Dedifferentiated amniotic fluid mesenchymal stem cell (primary cell): ENCODE results near the gene HAPSTR1.

Experiments
- DNase-seq: peaks from one replicate; pipeline ENCODE4 v3.0.0-alpha.2; 2016; ENCODE audit errors: extremely low spot score

Gene HAPSTR1

GRCh38 chr16:9096416-9096952 is 5.0 kb downstream of the HAPSTR1 start:
- no peak for DNase-seq

DNA sequence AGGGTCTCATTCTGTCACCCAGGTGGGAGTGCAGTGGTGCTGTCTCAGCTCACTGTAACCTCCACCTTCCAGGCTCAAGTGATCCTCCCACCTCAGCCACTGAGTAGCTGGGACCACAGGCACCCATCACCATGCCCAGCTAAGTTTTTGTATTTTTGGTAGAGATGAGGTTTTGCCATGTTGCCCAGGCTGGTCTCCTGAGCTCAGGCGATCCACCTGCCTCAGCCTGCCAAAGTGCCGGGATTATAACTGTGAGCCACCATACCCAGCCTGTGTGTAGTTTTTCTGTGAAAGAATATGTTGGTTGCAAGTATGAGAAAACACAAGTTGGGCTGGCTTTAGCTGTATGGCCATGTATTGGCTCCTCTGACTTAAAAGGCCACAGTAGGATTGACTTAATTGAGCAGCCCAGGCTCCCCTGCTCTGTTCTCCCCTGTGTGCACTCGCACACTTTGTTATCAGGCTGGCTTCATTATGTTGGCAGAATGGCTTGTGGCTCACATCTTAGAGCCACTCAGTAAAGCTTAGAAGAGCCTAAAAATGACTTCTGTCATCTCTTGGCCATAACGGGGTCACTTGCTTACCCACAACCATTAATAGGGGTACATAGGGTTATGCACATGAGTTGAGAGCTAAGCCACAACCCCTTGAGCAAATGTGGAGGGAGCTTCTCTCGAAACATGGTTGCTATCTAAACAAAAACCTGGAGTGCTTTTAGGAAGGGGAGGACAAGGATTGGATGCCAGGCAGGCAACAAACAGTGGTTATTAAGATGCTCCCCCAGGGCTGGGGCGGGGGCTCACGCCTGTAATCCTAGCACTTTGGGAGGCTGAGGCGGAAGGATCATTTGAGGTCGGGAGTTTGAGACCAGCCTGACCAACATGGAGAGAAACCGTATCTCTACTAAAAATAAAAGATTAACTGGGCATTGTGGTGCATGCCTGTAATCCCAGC is 6.1 kb downstream of the HAPSTR1 start:
- no peak for DNase-seq

DNA sequence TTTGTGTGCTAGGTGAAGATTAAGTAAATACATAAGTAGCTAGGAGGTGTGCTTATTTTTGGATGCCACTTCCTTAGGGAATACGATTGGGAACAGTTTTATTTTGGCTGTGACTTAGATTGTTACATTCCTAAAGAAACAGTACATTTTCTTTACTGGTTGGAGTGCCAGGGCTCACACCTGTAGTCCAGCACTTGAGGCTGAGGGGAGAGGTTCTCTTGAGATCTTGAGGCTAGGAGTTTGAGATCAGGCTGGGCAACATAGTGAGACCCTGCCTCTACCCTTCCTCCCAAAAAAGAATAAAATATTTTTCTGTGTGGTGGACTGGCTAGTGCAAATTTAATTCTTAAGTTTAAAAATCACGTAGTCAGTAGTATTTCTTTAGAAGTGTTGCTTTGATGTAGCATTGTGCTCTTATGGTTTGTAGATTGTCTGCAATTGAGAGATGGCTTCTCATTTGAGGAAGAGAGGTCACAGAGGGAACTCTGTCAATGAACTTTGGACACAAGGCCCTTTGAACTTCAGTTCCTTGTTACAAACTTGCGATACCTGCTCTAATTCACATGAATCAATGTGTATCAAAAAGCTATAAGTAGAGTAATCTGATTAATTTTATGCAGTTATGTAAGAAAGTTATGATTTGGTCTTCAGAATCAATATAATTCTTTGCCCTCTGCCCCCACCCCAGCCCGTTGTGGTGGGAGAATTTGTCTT is 7.1 kb downstream of the HAPSTR1 start:
- no peak for DNase-seq

- no peak for DNase-seq
Observed at GRCh38 chr16:9099131-9099625, 7.7 kb downstream of the HAPSTR1 start.

DNA sequence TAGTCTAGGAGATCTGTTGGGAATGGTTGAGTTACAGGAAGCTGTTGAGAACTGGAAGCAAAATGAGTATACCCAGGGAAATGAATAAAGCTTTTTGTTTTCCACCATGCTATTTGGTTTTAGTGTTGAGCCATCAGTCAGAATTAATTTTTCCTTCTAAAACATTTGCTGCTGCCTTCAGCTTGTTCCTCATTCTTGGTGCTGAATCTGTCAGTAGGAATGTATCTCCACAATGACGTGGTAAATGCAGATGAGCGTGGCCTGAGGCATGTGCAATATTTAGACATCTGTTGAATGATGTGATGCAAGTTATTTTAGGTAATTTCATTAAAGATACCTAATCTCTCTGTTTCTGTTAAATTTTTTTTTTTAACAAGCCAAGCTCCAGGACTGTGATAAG is 10.9 kb downstream of the HAPSTR1 start:
- DNase-seq: peak; percentile 84

GRCh38 chr16:9102943-9103342 is 11.5 kb downstream of the HAPSTR1 start:
- no peak for DNase-seq

DNA sequence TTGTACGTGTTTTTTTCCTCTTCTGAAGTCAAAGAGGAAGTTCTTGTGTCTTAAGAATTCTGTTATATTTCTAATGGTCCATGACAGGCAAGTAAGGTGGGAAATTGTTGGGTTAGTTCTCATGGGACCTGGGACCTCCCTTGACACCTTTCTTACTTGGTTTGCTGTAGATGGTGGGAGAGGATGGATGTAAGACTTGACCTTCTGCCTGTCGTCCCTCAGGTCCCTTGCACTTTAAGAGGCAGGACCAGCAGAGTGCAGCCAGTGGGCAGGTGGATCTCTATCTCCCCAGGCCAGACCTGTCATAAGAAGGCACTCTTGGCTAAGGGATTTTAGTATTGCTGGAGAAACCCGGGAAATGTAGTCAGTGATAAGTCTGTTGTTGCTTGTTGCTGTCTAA is 12.1 kb downstream of the HAPSTR1 start:
- DNase-seq: no peak

DNA sequence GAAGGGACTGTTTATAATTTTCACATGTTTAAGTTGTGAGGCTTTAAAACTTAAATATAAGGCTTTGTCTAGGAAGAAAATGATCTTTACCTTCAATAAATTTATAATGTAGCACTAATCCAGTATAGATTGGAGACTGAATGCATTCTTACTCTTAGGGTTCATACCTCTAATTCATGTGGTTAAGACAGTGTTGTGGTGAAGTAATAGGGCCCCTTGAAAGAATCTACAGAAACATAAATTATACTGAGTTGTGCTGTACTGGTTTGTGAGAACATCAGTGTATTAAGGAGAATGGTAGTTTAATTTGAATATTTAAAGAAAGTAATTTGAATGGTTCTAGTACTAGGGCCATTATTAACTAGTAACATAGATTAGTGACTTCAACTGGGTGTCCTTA is 13.7 kb downstream of the HAPSTR1 start:
- DNase-seq: no peak

DNA sequence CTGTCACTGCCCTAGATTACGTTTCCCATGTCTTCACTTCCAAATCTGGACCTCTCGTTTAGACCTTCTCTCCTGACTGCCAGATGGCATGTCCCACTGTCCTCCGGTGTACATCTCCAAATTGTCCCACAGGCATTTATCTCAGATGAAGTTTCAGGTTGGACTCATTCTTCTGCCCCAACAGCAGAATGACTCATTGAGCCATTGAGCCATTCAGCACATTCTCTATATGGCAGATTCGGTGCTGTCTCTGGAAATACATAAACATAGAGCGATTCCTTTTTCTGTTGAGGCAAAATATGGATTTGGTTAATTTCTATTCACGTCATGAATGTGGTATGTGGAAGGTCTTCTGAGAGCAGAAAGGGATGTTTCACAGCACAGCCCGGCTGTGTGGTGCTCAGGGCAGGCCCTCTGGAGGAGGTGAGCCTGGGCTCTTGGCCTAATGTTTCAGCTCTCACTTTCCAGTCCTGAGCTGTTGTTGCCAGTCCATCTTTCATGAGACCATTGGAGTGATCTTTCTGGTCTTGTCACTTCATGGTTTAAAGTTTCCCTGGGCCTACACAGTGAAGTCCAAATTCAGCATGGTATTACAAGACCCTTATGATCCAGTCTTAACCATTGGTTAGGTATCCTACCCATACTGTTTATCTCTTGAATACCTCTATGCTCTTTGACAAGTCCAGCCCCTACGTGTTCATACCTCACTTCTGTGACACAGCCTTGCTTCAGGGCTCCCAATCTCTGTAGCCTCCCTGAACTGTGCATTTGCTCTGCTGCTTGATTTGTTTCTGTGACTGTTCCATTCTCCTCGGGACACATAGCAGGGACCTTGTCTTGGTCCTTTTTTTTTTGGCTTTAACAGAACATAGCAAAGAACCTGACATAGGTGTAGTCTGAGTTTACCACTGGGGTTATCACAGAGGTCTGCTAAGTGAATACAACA is 15.9 kb downstream of the HAPSTR1 start:
- no peak for DNase-seq

- DNase-seq: no peak
Observed at GRCh38 chr16:9109255-9109654, 17.8 kb downstream of the HAPSTR1 start.

DNA sequence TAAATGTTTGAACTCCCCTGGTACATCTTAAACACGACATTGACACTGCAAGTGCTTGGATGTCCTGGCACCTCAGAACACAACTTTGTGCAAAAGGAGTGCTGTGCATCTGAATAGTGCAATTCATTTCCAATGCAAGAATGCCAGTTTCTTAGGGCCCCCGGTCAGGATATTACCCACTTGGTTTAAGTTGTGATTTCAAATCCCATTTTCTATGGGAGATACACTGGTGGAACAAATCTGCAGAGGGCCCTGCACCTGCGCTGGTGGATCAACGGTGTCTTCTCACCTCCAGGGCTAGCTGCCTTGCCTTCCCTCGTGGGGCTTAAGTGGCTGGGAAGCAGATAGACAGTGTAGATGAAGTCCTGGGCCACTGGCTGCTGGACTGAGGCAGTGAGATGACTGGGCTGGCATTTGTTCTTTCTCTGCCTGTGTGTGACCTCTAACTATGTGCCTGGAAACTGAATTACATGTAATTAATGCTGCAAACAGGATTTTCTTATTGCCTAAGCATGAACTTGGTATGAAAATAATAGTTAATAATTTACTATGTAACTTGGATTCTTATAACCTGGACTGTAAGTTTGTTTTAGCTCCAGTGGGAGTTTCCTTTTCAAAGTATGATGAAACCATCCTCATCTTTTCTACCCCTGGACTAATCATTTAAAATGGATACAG is 20.9 kb downstream of the HAPSTR1 start:
- DNase-seq: no peak

- no peak for DNase-seq
Observed at GRCh38 chr16:9112844-9113186, 21.4 kb downstream of the HAPSTR1 start.

DNA sequence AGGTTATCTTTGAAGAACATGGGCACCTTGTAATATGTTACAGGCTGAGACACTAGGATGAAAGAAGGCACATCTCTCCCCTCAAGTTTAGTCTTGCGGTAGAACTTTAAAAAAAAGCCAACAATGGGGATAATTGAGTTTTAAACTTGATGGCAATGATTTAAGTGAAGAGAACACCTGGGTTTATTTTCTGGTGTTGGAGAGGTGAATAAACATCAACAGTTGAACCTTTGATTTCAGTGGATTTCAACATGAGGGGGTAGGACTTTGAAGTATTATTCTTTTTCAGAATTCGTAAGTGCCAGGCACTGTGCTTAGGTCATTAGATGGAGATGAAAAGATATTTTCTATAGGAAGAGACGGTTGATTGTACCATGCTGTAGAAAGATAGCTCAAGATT is 22.3 kb downstream of the HAPSTR1 start:
- DNase-seq: no peak

DNA sequence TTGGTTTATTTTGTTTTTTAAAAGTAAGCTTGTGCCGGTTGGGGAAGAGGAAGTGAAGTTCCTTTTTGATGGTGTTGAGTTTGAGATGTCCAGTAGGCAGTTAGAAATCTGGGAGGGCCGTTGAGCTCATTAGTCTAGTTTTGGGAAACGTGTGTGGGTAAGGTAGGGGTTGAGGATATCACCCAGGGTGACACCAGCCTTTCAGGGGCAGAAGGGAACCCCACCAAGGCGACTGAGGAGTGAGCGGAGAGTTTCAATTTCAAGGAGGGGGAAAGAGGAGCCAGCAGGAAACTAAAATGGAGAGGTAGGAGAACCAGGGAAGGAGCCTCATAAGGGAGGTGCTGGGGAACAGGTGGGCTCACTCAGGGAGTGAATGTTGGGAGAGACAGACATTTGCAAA is 22.7 kb downstream of the HAPSTR1 start:
- DNase-seq: no peak

GRCh38 chr16:9114842-9115241 is 23.4 kb downstream of the HAPSTR1 start:
- DNase-seq: no peak

GRCh38 chr16:9115277-9115676 is 23.8 kb downstream of the HAPSTR1 start:
- DNase-seq: no peak

- no peak for DNase-seq
Observed at GRCh38 chr16:9116141-9116540, 24.7 kb downstream of the HAPSTR1 start.

DNA sequence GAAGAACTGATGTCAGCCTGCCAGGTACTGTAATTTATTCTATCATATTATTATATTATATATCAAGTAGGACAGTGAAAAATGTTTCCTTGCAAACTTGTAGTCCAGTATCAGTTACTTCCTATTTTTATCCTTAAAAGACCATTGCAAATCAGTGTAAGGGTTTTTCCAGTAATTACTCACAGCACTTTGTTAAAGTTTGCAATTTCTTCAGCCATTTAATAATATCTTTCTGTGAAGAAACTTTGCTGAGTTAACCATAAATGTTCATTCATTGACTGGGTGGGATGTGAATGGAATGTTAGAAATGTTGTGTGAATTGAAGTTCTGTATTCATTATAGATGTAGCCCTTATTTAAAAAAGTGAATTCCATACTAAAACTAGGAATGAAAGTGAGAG is 26.7 kb downstream of the HAPSTR1 start:
- no peak for DNase-seq

DNA sequence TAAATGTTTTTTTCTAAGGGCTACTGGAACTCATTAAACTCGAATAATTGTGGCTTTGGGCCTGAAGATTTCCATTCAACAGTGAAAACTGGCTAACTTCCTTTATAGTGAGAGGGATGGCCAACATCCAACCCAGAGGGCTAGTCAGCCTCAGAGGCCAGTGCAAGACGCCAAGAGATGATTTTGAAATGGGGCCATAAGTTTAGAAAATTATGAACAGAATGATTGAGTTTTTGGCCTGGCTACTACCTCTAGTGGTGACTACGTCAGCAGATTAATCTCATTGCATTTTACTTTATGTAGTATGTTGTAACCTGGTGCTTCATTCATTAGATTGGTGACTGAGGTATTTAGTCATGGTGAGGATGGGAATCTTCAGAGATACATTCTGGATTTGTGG is 28.4 kb downstream of the HAPSTR1 start:
- peak; percentile 27 for DNase-seq

DNA sequence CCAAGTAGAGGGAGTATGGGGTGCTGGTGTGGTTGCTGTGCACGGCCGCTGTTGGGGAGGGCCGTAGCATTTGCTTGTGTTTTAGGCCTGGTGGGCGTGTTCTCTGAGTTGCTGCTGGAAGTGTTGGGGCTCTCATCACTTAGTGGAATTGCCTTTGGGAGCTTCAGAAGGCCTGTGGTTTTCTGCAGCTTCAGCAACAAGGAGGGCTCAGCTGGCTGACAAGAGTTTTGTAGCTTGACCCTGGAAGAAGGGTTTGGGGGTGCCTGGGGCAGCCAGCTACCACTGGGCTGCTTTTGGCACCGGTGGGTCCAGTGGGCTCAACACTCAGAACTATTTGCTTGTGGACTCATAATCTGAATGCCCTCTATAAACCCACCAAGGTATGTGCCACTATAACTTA is 30.9 kb downstream of the HAPSTR1 start:
- DNase-seq: no peak

GRCh38 chr16:9122969-9123368 is 31.5 kb downstream of the HAPSTR1 start:
- DNase-seq: no peak
